MV-4-11 (cell line): ENCODE data around the gene COX10.
"Not testable (repeated sequence)": the region's sequence is repeated elsewhere in the genome, so short reads cannot be mapped to it uniquely, and the experiment has no call there.

Experiments used
- DNase-seq: peaks from one replicate; lab custom pipeline; 2025; lab: John Stamatoyannopoulos, UW

The COX10 gene

GRCh38 chr17:14069251-14070021 lies at the start of gene COX10:
COX10 (plus strand) TSS chr17:14069504; CDS start chr17:14069606, 102 bp downstream.
- peak; percentile 77 for DNase-seq

- DNase-seq: not testable (repeated sequence)
Observed at GRCh38 chr17:14021651-14022294, 47.5 kb upstream of the COX10 start.

DNA sequence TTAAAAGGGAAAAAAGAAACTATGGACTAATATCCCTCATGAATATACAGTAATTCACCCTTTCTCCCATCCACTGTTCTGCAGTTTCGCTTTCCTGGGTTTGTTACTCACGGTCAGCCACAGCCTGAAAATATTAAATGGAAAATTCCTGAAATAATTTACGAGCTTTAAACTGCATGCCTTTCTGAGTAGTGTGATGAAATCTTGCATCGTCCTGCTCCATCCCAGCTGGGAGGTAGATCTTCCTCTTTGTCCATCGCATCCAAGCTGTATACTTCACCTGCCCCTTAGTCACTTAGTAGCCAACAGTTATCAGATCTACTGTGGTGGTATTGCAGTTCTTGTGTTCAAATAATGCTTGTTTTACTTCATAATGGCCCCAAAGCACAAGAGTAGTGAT lies 39.5 kb upstream of the COX10 start:
- DNase-seq: not testable (repeated sequence)

- DNase-seq: no peak
Observed at GRCh38 chr17:14032234-14032633, 37.1 kb upstream of the COX10 start.

DNA sequence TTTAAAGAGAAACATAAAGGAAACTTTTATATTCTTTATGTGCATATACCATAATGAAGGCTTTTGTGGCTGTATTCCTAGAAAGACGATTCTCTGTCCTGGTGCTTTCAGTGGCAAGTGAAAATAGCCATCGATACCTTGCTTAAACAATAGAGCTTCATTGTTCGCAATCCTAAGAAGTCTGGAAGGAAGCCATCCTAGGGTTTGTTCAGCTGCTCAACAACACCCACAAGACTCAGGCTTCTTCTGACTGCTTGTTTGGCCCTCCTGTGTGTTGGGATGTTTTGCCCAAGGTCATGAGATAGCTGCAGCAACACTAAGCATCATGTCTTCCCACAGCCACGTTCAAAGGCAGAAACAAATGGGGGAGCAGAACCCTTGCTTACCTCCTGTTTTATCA lies 36.1 kb upstream of the COX10 start:
- no peak for DNase-seq

DNA sequence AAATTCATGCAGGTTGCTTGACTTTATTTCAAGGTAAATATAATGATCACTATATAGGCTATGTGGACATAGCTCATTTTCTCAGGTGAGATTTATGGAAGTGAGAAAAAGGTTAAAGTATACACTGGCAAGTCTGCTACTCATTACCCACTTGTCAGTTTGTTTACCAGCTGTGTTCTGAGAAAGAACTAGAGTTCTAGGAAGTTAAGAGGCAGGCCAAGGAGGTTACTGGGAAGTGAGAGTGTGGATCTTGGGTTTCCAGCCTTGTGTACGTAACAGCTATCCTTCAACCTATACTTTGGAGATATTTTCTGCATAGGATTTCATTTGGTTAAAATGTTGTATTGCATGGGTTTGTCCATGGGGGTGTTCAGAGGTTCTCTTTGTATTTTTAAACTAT lies 31.9 kb upstream of the COX10 start:
- peak; percentile 58 for DNase-seq

DNA sequence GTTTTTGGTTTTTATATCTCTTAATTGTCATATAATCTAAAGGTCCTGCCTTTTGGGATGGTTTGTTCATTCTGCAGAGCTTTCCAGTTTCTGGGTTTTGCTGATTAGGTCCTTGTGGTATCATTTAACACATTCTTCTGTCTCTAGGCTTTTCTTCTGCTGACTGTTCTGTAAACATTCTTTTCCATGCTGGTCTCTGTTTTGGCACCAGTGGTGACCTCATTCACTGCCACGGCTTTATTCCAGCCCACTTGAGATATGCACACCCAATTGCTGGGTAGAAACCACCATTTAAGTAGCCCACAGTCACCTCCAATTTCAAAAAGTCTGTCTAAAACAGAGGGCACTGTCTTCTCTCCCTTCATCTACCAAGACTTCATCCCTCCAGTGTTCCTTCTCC lies 31.1 kb upstream of the COX10 start:
- no peak for DNase-seq

- DNase-seq: no peak
Observed at GRCh38 chr17:14042411-14042810, 26.9 kb upstream of the COX10 start.

DNA sequence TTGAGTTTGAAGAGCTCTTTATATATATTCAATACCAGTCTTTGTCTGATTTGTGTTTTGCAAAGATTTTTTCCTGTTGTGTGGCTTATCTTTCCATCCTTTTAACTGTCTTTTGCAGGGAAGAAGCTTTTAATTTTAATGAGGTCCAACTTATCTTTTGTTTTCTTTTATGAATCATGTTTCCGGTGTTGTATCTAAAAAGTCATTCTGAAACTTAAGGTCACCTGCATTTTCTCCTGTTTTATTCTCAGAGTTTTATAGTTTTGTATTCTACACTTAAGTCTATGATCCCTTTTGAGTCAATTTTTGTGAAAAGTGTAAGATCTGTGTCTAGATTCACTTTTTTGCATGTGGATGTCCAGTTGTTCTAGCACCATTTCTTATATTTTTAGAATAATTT lies 24.6 kb upstream of the COX10 start:
- no peak for DNase-seq

DNA sequence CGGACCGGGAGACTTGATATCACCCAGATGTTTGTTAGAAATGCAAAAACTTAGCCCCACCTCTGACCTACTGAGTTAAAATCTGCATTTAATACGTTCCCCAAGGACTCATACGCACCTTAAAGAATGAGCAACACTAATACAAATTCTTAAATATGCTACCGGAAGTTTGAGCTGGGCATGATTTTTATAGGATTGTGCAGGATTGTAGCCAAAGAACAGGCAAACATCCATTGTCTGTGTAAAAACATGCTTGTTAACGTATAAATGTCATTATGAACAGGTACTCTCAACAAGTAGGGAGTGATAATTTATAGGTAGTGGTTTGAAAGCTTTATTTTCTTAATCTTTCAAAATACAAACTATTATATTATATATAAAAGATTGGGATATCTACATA lies 22.3 kb upstream of the COX10 start:
- DNase-seq: no peak

DNA sequence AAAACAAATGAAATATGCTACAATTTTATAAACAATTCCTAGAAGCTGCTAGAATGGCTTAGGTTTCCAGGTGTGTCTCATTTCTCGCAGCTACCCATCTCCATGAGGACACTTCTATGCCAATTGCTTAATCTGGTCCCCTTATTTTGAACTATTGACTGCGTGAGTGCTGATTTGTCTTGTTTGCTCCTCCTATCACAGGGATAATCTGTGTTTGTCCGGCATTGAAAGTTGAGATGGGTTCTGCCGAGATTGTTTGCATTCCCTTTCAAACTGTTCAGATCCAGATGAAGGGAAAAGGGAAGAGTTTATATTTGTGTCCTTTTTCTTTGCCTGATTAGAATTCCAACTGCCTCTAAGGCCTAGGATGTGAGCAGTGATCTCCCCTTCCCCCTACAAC lies 21.7 kb upstream of the COX10 start:
- no peak for DNase-seq

- no peak for DNase-seq
Observed at GRCh38 chr17:14048169-14048568, 21.1 kb upstream of the COX10 start.

DNA sequence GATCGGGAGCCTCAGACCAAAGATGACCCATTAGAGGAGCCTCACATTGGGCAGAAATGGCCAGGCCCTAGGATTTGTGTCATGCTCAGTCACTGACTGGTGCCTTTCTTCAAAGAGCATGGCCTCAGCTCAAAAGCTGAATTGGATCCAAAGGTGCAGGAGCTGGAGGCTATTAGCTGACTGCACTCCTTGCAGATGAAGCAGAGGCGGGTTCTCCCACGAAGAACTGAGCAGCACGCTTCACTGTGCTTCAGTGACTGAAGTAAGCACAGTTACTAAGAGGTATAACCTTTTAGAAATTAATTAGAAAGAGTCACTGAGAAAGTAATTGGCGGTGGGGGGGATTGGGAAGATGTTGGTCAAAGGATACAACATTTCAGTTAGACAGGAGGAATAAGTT lies 18.7 kb upstream of the COX10 start:
- no peak for DNase-seq

- no peak for DNase-seq
Observed at GRCh38 chr17:14051692-14052091, 17.6 kb upstream of the COX10 start.

GRCh38 chr17:14052886-14053615 lies 16.3 kb upstream of the COX10 start:
- no peak for DNase-seq

DNA sequence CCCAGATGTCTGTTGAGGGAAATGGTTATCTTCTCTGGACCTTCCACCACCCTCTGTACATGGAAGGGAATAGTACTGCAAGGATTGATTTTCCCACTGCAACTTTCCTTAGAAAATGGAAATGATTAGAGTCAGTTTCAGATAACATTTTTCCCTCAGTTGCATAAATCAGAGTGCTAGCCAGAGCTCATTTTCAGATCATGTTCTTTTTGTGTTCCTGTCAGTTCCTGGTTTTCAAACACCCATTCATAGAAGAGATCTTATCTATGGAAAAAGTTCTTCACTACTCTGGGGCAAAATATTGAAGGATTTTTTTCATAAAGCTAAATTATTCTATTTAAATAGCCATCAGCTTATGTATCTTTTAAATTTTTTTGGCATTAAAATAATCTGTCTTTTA lies 11.7 kb upstream of the COX10 start:
- DNase-seq: no peak

DNA sequence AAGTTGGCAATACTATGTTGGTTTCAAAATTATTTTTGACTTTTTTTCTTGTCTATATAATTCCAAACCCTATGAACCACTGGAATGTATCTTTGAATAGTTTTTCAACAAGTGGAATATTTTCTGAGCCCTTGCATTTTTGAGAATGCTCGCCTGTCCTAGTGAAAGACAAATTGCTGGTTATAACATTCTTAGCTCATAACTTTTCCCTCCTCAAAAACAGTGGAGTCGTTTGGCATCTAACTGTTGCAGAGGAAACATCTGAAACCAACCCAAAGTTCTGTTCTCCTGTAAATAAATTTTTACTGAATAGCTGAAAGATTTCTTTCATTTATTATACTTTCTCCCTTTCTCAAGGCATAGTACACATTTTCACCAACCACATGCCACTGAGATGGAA lies 11.3 kb upstream of the COX10 start:
- DNase-seq: no peak

- DNase-seq: no peak
Observed at GRCh38 chr17:14060706-14061105, 8.6 kb upstream of the COX10 start.

GRCh38 chr17:14061666-14062560 lies 7.4 kb upstream of the COX10 start:
- no peak for DNase-seq

- DNase-seq: no peak
Observed at GRCh38 chr17:14067347-14067746, 2.0 kb upstream of the COX10 start.

GRCh38 chr17:14068542-14069250 lies 608 bp upstream of the COX10 start:
- DNase-seq: no peak
